ENCODE data around the gene DPPA2.

The DPPA2 gene

GRCh38 chr3:109338322-109338721 is 22.0 kb upstream of the DPPA2 start:
- TF ChIP-seq CTCF (IDR thresholded peaks at IDR 0.05; ENCODE audit: low read depth, low read length): no peak
- no peak overlapping the region for H3K4me3 ChIP-seq (ENCODE audit: low read depth, low read length)
- no peak for DNase-seq (ENCODE audit: low read depth, low spot score)
- in situ Hi-C loops (cut with HindIII; ENCODE audit: low sequenced_read_pairs): no loop called here

- H3K4me3 ChIP-seq (ENCODE audit: low read depth, low read length): peak within 1 kb of the TSS; percentile 50
- no peak for TF ChIP-seq CTCF (IDR thresholded peaks at IDR 0.05; ENCODE audit: low read depth, low read length)
- in situ Hi-C loops (cut with HindIII; ENCODE audit: low sequenced_read_pairs): no loop called here
- DNase-seq (ENCODE audit: low read depth, low spot score): no peak
Observed at GRCh38 chr3:109337393-109337792, 21.1 kb upstream of the DPPA2 start, which contains the start of gene DPPA4. Gene DPPA4 (minus strand): TSS chr3:109337546. CDS start chr3:109337517, 29 bp downstream.

GRCh38 chr3:109336291-109336861 is 20.1 kb upstream of the DPPA2 start:
- TF ChIP-seq CTCF (IDR thresholded peaks at IDR 0.05; ENCODE audit: low read depth, low read length): no peak
- in situ Hi-C loops (cut with HindIII; ENCODE audit: low sequenced_read_pairs): no loop called here

GRCh38 chr3:109334572-109334971 is 18.3 kb upstream of the DPPA2 start:
- in situ Hi-C loops (cut with HindIII; ENCODE audit: low sequenced_read_pairs): no loop called here
- H3K4me3 ChIP-seq (ENCODE audit: low read depth, low read length): no peak overlapping the region
- DNase-seq (ENCODE audit: low read depth, low spot score): no peak
- TF ChIP-seq CTCF (IDR thresholded peaks at IDR 0.05; ENCODE audit: low read depth, low read length): no peak

More at GRCh38 chr3:109336291-109336861, 20.1 kb upstream of the DPPA2 start:
- peak; percentile 68 for DNase-seq (ENCODE audit: low read depth, low spot score)
- H3K4me3 ChIP-seq (ENCODE audit: low read depth, low read length): peak overlapping the region; percentile 50

GRCh38 chr3:109331692-109332091 is 15.4 kb upstream of the DPPA2 start:
- no peak overlapping the region for H3K4me3 ChIP-seq (ENCODE audit: low read depth, low read length)
- DNase-seq (ENCODE audit: low read depth, low spot score): no peak
- TF ChIP-seq CTCF (IDR thresholded peaks at IDR 0.05; ENCODE audit: low read depth, low read length): no peak
- in situ Hi-C loops (cut with HindIII; ENCODE audit: low sequenced_read_pairs): no loop called here

GRCh38 chr3:109330405-109330804 is 14.1 kb upstream of the DPPA2 start:
- no peak overlapping the region for H3K4me3 ChIP-seq (ENCODE audit: low read depth, low read length)
- no peak for TF ChIP-seq CTCF (IDR thresholded peaks at IDR 0.05; ENCODE audit: low read depth, low read length)
- in situ Hi-C loops (cut with HindIII; ENCODE audit: low sequenced_read_pairs): no loop called here
- DNase-seq (ENCODE audit: low read depth, low spot score): no peak

Data from astrocyte of the spinal cord (primary cell).